ENCODE measurements around the gene PKP4. TPM values are rescaled to one million over a fixed set of nuclear protein-coding genes. Genes with fewer than 3 reads are reported as not detected.

PKP4 gene
- total and polyA plus RNA-seq, 2 experiments from 2014 or later: 35.7 to 92.3 TPM

DNA sequence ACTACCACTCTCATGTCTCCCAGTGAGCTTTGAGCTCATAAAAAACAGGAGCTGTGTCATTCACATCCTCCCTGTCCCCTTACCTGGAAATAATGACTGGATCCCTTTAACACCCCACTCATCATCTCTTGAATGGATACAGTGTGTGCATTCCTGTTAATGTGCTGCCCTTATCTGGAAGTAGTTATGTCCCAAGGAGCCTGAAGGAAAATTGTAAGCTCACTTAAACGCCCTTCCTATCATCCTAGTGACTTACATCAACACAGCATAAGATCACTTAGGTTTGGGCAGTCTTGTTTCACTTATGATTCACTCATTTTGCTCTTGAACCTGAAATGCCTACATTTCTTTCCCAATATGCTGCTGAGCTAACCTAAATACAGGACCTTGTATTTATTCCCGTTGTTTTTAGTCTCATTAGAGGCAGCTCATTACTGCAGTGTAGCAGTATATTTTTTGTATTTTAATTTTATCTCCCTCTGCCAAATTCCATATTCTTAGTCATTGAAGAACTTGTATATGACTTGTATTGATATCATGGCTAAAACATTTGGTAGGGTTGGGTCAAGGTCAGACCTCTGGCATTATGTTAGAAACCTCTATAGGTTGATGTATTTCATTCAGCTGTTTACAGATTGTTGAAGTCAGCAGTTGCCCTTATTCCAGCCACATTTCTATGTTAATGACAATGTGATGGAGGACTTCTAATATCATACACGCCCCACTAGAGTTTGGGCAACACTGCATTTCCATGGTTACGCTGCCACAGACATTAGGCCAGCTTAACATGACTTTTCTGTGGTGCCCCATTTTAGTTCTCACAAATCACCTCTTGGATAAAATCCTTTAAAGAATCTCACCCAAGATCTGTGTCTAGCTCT is 72.9 kb downstream of the PKP4 start:
- Histone ChIP-seq H3K9me2 (ENCODE audit: insufficient read depth) (no peaks in the 10 kb centered on the region), H3K27me3 (ENCODE audit: insufficient read depth) (no peaks in the 10 kb centered on the region), H3K4me1 (ENCODE audit: insufficient read depth) (peaks cover 17% of the 10 kb centered on the region), H3K79me2 (replicated peaks; ENCODE audit: insufficient read depth) (peaks cover 28% of the 10 kb centered on the region), H4K20me1 (replicated peaks; ENCODE audit: insufficient read depth) (peaks cover 27% of the 10 kb centered on the region; the same call in 1 of the 2 replicates), H3K27ac (ENCODE audit: low read depth) (no peak overlapping the region), H2AFZ (no peak overlapping the region), H3F3A (replicated peaks; ENCODE audit: low read depth) (no peaks in the 10 kb centered on the region), H3K4me2 (no peak overlapping the region), H3K4me3 (no peak overlapping the region), H3K36me3 (ENCODE audit: insufficient read depth) (no peaks in the 10 kb centered on the region)
- ATAC-seq (no peak), DNase-seq (ENCODE audit: low spot score) (no peak)
- Mint-ChIP-seq H3K27ac (peak overlapping the region; percentile 19; the same call in 1 of the 2 replicates), H3K27me3 (ENCODE audit: insufficient read depth, low read depth, poor library complexity) (peaks cover 1% of the 10 kb centered on the region), H3K9me3 (no peaks in the 10 kb centered on the region), H3K36me3 (ENCODE audit: low read depth) (peaks cover 3% of the 10 kb centered on the region; the same call in 2 of the 3 replicates), H3K4me3 (no peak overlapping the region), H3K4me1 (peaks cover 26% of the 10 kb centered on the region)
- no peak for TF ChIP-seq EZH2phosphoT487 (IDR thresholded peaks at IDR 0.05; ENCODE audit: unreplicated experiment)
- TF ChIP-seq JUNB (IDR thresholded peaks at IDR 0.05; ENCODE audit: unreplicated experiment): no peak
- no peak for TF ChIP-seq NANOG (IDR thresholded peaks at IDR 0.05; ENCODE audit: borderline replicate concordance)
- TF ChIP-seq, protein P1, sequence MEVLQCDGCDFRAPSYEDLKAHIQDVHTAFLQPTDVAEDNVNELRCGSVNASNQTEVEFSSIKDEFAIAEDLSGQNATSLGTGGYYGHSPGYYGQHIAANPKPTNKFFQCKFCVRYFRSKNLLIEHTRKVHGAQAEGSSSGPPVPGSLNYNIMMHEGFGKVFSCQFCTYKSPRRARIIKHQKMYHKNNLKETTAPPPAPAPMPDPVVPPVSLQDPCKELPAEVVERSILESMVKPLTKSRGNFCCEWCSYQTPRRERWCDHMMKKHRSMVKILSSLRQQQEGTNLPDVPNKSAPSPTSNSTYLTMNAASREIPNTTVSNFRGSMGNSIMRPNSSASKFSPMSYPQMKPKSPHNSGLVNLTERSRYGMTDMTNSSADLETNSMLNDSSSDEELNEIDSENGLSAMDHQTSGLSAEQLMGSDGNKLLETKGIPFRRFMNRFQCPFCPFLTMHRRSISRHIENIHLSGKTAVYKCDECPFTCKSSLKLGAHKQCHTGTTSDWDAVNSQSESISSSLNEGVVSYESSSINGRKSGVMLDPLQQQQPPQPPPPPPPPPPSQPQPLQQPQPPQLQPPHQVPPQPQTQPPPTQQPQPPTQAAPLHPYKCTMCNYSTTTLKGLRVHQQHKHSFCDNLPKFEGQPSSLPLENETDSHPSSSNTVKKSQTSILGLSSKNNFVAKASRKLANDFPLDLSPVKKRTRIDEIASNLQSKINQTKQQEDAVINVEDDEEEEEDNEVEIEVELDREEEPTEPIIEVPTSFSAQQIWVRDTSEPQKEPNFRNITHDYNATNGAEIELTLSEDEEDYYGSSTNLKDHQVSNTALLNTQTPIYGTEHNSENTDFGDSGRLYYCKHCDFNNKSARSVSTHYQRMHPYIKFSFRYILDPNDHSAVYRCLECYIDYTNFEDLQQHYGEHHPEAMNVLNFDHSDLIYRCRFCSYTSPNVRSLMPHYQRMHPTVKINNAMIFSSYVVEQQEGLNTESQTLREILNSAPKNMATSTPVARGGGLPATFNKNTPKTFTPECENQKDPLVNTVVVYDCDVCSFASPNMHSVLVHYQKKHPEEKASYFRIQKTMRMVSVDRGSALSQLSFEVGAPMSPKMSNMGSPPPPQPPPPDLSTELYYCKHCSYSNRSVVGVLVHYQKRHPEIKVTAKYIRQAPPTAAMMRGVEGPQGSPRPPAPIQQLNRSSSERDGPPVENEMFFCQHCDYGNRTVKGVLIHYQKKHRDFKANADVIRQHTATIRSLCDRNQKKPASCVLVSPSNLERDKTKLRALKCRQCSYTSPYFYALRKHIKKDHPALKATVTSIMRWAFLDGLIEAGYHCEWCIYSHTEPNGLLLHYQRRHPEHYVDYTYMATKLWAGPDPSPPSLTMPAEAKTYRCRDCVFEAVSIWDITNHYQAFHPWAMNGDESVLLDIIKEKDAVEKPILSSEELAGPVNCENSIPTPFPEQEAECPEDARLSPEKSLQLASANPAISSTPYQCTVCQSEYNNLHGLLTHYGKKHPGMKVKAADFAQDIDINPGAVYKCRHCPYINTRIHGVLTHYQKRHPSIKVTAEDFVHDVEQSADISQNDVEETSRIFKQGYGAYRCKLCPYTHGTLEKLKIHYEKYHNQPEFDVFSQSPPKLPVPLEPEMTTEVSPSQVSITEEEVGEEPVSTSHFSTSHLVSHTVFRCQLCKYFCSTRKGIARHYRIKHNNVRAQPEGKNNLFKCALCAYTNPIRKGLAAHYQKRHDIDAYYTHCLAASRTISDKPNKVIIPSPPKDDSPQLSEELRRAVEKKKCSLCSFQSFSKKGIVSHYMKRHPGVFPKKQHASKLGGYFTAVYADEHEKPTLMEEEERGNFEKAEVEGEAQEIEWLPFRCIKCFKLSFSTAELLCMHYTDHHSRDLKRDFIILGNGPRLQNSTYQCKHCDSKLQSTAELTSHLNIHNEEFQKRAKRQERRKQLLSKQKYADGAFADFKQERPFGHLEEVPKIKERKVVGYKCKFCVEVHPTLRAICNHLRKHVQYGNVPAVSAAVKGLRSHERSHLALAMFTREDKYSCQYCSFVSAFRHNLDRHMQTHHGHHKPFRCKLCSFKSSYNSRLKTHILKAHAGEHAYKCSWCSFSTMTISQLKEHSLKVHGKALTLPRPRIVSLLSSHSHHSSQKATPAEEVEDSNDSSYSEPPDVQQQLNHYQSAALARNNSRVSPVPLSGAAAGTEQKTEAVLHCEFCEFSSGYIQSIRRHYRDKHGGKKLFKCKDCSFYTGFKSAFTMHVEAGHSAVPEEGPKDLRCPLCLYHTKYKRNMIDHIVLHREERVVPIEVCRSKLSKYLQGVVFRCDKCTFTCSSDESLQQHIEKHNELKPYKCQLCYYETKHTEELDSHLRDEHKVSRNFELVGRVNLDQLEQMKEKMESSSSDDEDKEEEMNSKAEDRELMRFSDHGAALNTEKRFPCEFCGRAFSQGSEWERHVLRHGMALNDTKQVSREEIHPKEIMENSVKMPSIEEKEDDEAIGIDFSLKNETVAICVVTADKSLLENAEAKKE (CRISPR knock-in tag; IDR thresholded peaks at IDR 0.05): no peak
- TF ChIP-seq EZH2 (IDR thresholded peaks at IDR 0.05; ENCODE audit: low read depth, unreplicated experiment): no peak
- no peak for TF ChIP-seq POLR2AphosphoS5 (IDR thresholded peaks at IDR 0.05; ENCODE audit: low read depth)
- TF ChIP-seq, protein P2, sequence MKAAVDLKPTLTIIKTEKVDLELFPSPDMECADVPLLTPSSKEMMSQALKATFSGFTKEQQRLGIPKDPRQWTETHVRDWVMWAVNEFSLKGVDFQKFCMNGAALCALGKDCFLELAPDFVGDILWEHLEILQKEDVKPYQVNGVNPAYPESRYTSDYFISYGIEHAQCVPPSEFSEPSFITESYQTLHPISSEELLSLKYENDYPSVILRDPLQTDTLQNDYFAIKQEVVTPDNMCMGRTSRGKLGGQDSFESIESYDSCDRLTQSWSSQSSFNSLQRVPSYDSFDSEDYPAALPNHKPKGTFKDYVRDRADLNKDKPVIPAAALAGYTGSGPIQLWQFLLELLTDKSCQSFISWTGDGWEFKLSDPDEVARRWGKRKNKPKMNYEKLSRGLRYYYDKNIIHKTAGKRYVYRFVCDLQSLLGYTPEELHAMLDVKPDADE (IDR thresholded peaks at IDR 0.05): no peak
